ENCODE data around the gene ASL.
"Not testable (repeated sequence)": the region's sequence is repeated elsewhere in the genome, so short reads cannot be mapped to it uniquely, and the experiment has no call there.

ASL gene

GRCh38 chr7:66076462-66077329 is 1.1 kb downstream of the ASL start:
- peak; percentile 27 to 32 for DNase-seq

GRCh38 chr7:66078067-66078466 is 2.4 kb downstream of the ASL start:
- no peak for DNase-seq

DNA sequence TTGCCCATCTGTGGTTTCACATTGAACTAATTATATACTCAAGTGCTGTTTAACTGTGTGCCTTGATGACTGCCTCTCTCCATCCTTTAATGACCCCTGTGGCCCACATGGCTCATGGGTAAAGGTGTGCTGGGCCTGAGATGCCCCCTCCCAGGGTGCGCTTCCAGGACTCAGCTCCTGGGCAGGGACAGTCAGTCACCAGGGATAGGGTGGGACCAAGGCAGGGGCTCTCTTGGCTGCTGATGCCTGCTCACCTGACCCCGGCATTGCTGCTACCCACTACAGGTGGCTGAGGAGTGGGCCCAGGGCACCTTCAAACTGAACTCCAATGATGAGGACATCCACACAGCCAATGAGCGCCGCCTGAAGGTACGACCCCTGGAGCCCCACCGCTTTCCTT is 6.5 kb downstream of the ASL start:
- no peak for DNase-seq

GRCh38 chr7:66082886-66083415 is 7.3 kb downstream of the ASL start:
- DNase-seq = no peak

GRCh38 chr7:66083677-66084076 is 8.1 kb downstream of the ASL start:
- no peak for DNase-seq

- DNase-seq = no peak
Measured at GRCh38 chr7:66088861-66089838, 13.5 kb downstream of the ASL start.

- no peak for DNase-seq
Measured at GRCh38 chr7:66092654-66093053, 17.0 kb downstream of the ASL start.

GRCh38 chr7:66095010-66095409 is 19.4 kb downstream of the ASL start:
- no peak for DNase-seq

- no peak for DNase-seq
Measured at GRCh38 chr7:66099232-66099550, 23.6 kb downstream of the ASL start.

GRCh38 chr7:66099551-66100407 is 24.2 kb downstream of the ASL start:
- peak; percentile 88 to 89 for DNase-seq

DNA sequence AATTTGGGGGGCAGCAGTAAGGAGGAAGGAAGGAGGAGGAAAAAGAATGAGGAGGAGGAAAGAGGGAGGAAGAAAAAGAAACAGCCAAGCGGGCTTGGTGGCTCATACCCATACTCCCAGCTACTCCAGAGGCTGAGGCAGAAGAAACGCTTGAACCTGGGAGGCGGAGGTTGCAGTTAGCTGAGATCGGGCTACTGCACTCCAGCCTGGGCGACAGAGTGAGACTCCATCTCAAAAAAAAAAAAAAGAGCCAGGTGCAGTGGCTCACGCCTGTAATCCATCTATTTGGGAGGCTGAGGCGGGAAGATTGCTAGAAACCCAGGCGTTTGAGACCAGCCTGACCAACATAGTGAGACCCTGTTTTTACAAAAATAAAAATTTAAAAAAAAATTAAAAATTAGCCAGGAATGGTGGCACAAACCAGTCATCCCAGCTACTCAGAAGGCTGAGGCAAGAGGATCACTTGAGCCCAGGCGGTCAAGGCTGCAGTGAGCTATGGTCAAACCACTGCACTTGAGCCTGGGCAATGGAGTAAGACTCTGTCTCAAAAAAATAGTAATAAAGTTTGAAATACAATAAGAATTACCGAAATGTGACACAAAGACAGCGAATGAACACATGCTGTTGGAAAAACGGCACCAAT is 24.9 kb downstream of the ASL start:
- no peak for DNase-seq

- not testable (repeated sequence) for DNase-seq
Measured at GRCh38 chr7:66102168-66102567, 26.5 kb downstream of the ASL start.

GRCh38 chr7:66103994-66104393 is 28.4 kb downstream of the ASL start:
- not testable (repeated sequence) for DNase-seq

DNA sequence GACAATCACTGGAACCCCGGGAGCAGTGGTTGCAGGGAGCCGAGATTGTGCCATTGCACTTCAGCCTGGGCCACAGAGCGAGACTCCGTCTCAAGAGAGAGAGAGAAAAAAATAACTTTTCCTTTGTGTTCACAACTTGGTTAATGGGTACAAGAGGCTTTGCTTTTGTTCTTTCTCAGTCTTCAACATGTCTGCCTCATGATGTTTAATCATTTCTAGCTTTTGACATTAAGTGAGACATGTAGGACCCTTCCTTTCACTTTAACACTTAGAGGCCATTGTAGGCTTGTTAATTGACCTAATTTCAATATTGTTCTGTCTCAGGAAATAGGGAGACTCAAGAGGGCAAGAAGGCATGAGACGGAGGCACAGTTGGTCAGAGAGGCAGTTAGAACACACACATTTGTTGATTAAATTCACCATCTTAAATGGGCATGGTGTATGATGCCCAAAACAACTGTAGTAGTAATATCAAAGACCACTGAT is 29.7 kb downstream of the ASL start:
- DNase-seq = no peak

DNA sequence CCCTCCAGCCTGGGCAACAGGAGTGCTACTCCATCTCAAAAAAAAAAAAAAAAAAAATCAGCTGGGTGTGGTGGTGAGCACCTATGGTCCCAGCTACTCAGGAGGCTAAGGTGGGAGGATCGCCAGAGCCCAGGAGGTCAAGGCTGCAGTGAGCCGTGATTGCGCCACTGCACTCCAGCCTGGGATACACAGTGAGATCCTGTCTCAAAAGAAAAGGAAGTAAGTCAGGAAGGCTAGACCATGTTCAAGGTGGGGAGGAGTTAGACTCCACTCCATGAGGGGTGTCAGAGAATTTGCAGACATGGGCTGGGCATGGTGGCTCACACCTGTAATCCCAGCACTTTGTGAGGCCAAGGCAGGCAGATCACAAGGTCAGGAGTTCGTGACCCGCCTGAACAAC is 32.8 kb downstream of the ASL start:
- DNase-seq = not testable (repeated sequence)

- no peak for DNase-seq
Measured at GRCh38 chr7:66110856-66111255, 35.2 kb downstream of the ASL start.

DNA sequence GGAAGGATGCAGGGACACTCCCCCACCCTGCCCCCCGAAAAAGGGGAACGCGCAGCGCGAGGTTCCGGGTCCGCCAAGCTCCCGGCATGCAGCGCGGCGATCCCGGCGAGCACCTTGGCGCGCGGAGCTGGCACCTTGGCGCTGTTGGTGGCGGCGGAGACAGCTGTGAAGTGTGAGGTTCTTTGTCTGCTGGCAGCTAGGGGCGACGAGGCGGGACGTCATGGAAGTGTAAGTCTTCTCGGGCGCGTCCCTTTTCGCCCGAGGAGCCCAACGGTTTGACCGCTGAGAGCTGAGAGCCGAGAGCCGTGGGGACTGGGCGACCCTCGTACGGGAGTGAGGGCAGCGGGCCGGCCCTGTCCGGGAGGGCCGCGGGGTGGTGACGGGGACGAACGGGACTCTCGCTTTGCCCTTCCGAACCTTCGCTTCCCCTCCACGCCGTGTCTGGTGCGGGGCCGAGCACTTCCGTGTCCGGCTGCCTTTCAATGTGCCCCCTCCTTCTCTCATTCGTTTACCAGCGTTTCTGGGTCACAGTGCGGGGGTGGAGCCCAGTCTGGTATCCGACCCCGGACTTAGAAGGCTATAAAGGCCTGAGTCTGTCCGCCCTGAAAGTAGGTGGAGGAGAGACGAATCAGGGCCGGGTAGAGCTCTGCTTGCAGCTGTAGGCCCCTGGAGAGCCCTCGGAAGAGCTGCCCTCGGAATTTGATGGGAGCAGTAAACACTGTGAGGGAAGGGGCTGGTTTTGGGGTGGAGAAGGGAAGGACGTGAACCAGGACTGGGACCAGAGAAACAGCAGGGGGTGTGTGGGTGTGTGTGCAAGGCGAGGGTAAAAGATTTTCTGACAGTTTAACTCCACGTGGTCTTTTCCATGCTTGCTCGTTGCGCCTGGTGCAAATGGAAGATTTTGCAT is 39.4 kb downstream of the ASL start, which contains the start of gene CRCP:
Gene CRCP (plus strand): TSS at position 105 of the 907 bp plus-strand sequence. CDS start 116 bp downstream, at position 221.
- DNase-seq = peak; percentile 72 to 85

DNA sequence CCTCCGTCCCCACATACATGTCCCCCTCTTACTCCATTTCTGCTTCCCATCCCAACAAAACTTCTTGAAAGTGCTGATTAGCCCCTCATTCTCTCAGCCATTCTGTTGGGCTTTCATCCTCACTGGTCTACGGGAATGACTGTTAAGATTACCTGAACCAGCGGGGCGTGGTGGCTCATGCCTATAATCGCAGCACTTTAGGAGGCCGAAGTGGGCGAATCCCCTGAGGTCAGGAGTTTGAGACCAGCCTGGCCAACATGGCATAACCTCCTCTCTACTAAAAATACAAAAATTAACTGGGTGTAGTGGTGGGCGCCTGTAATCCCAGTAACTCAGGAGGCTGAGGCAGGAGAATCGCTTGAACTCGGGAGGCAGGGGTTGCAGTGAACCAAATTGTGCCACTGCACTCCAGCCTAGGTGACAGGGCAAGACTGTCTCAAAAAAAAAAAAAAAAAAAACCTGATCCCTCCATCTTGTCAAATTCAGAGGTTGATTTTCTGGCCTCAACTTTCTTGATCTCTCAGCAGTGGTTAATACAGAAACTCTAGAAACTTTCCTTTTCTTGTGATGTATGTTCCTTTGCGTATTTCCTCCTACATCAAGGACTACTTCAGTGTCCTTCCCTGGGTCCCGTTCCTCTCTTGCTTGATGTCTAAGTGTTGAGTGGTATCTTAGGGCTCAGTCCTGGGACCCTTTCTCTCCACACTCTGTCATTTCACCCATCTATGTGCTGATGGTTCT is 41.2 kb downstream of the ASL start:
- not testable (repeated sequence) for DNase-seq

DNA sequence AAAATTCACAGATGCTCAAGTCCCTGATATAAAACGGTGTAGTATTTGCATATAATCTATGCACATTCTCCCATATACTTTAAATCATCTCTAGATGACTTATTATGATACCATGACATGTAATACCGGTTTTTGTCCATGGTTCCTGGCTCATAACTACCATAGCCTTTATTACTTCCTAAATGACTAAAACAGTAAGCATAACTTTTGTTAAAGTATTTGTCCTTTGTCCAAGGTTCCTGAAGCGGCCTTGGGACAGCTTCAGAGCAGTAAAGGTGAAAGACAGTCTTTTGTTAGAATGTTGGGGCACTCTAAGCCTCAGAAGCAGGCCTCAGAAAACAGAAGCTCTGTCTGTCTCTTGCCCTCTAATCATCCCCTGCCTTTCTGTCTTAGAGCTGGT is 43.0 kb downstream of the ASL start:
- DNase-seq = no peak
